KMS-11 (cell line): Measurements from ENCODE around the gene TSPAN9.

ENCODE experiments used
- H2AFZ ChIP-seq: fragments of 200-600 bp; sonication (generic); 2 replicates; pipeline ENCODE4 v1.6.1; 2016; ENCODE audit warnings: antibody characterized with exemption, mixed run types, low read depth
- H3K27ac ChIP-seq: fragments of 200-600 bp; sonication (generic); 2 replicates; pipeline ENCODE4 v1.6.1; 2016; ENCODE audit warnings: mild to moderate bottlenecking, mixed run types
- H3K27me3 ChIP-seq: fragments of 200-600 bp; sonication (generic); 2 replicates; pipeline ENCODE4 v1.6.1; 2017; ENCODE audit warnings: mild to moderate bottlenecking, low read depth, mixed run types, moderate library complexity; ENCODE audit not compliant: insufficient read depth
- H3K36me3 ChIP-seq: fragments of 200-600 bp; sonication (generic); 2 replicates; pipeline ENCODE4 v1.6.1; 2017; ENCODE audit warnings: mild to moderate bottlenecking, mixed run types; ENCODE audit not compliant: insufficient read depth
- H3K4me1 ChIP-seq: fragments of 200-600 bp; sonication (generic); 2 replicates; pipeline ENCODE4 v1.6.1; 2016; ENCODE audit warnings: mild to moderate bottlenecking, low read depth, mixed run types; ENCODE audit not compliant: poor library complexity, severe bottlenecking
- H3K4me2 ChIP-seq: fragments of 200-600 bp; sonication (generic); 2 replicates; pipeline ENCODE4 v1.7.0; 2016; ENCODE audit warnings: mild to moderate bottlenecking, mixed run types
- H3K4me3 ChIP-seq: fragments of 200-600 bp; sonication (generic); IDR thresholded peaks from 2 replicates; pipeline ENCODE4 v1.6.1; 2017; ENCODE audit warnings: low read depth, low read length, mixed read lengths; ENCODE audit not compliant: insufficient read depth
- H3K79me2 ChIP-seq: fragments of 200-600 bp; sonication (generic); 2 replicates; pipeline ENCODE4 v1.6.1; 2016; ENCODE audit warnings: low read depth, mixed run types; ENCODE audit not compliant: insufficient read depth
- H3K9ac ChIP-seq: fragments of 200-600 bp; sonication (generic); 2 replicates; pipeline ENCODE4 v1.6.1; 2016; ENCODE audit warnings: mild to moderate bottlenecking, mixed run types
- H4K20me1 ChIP-seq: fragments of 200-600 bp; sonication (generic); 2 replicates; pipeline ENCODE4 v1.6.1; 2016; ENCODE audit warnings: mild to moderate bottlenecking, mixed run types; ENCODE audit not compliant: insufficient read depth
- TF ChIP-seq, protein P1 (sequence below): fragments of 200-600 bp; sonication (generic); conservative IDR thresholded peaks from 2 replicates; pipeline ENCODE4 v1.6.1; 2017; ENCODE audit warnings: low read depth, mild to moderate bottlenecking, antibody characterized with exemption, low read length, moderate library complexity, mixed read lengths

Gene TSPAN9

DNA sequence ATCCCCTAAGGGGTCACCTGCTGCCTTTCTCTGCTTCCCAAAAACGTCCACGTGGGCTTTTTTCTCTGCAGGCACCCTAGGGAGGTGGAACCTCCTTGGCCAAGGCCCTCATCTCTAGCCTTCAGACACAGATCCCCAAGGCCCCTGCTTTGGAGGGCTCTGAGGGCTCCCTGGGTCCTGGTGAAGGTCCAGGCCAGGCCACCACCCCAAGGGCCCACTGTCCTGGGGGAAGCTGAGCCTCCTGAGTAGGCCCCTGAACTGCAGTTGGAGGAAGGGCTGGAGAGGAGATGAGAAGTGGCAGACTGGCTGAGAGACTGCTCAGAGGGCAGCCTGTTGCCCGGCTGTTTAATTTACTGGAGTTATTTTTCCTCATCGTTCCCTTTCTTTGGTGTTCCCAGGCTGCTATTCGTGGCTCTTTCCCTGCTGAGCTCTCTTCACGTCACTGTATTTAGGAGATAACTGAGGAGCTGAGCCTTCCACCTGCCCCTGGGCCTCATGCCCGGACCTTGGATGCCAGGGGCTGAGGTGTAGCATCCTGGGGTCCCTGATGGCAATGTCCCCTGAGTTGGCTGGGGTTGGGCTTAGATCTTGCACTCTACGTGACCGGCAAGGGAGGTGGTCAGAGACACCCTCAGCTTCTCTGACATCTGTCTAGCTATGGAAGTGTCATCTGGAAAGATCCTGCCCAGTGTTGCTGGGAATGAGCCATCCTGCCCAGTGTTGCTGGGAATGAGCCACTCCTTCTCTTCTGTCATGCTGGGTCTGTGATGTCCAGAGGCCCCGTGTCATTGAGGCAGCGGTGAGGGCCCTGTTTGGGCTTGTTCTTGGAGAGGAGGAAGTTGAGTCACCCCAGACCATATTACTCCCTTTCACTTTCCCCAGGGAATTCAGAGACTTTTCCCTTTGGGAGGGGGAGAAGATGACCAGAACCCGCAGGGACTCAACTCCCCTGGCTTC is 139.8 kb downstream of the TSPAN9 start:
- Histone ChIP-seq H4K20me1 (no peaks in the 10 kb centered on the region), H3K4me1 (no peaks in the 10 kb centered on the region), H3K27me3 (no peaks in the 10 kb centered on the region), H3K79me2 (no peaks in the 10 kb centered on the region), H2AFZ (no peak overlapping the region), H3K4me2 (no peak overlapping the region), H3K27ac (no peak overlapping the region), H3K4me3 (no peak overlapping the region), H3K36me3 (no peaks in the 10 kb centered on the region), H3K9ac (no peak overlapping the region)
- TF ChIP-seq, protein P1, sequence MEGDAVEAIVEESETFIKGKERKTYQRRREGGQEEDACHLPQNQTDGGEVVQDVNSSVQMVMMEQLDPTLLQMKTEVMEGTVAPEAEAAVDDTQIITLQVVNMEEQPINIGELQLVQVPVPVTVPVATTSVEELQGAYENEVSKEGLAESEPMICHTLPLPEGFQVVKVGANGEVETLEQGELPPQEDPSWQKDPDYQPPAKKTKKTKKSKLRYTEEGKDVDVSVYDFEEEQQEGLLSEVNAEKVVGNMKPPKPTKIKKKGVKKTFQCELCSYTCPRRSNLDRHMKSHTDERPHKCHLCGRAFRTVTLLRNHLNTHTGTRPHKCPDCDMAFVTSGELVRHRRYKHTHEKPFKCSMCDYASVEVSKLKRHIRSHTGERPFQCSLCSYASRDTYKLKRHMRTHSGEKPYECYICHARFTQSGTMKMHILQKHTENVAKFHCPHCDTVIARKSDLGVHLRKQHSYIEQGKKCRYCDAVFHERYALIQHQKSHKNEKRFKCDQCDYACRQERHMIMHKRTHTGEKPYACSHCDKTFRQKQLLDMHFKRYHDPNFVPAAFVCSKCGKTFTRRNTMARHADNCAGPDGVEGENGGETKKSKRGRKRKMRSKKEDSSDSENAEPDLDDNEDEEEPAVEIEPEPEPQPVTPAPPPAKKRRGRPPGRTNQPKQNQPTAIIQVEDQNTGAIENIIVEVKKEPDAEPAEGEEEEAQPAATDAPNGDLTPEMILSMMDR = no peak

DNA sequence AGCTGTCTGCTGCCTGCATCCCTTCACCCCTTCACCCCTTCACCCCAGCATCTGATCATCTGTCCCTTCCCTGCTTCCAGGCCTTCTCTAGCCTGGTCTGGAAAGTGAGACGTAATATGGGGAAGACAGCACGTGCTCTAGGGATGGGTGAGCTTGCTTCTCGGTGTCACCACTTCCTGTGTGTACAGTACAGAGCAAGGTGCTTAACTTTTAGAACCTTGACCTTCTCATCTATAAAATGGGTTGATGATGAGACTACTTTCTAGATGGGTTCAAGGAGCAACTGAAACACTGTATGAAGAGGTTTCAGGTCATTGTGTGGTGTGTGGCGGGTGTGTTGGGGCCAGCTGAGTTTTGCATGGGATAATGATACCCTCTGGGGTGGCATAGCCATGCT is 140.5 kb downstream of the TSPAN9 start:
- no peaks in the 10 kb centered on the region for H3K79me2 ChIP-seq
- H3K4me3 ChIP-seq = no peak overlapping the region
- H3K4me2 ChIP-seq = no peak overlapping the region
- no peak overlapping the region for H2AFZ ChIP-seq
- H3K4me1 ChIP-seq = no peaks in the 10 kb centered on the region
- no peaks in the 10 kb centered on the region for H4K20me1 ChIP-seq
- no peaks in the 10 kb centered on the region for H3K36me3 ChIP-seq
- no peaks in the 10 kb centered on the region for H3K27me3 ChIP-seq
- TF ChIP-seq, protein P1 = no peak
- no peak overlapping the region for H3K27ac ChIP-seq
- H3K9ac ChIP-seq = no peak overlapping the region

DNA sequence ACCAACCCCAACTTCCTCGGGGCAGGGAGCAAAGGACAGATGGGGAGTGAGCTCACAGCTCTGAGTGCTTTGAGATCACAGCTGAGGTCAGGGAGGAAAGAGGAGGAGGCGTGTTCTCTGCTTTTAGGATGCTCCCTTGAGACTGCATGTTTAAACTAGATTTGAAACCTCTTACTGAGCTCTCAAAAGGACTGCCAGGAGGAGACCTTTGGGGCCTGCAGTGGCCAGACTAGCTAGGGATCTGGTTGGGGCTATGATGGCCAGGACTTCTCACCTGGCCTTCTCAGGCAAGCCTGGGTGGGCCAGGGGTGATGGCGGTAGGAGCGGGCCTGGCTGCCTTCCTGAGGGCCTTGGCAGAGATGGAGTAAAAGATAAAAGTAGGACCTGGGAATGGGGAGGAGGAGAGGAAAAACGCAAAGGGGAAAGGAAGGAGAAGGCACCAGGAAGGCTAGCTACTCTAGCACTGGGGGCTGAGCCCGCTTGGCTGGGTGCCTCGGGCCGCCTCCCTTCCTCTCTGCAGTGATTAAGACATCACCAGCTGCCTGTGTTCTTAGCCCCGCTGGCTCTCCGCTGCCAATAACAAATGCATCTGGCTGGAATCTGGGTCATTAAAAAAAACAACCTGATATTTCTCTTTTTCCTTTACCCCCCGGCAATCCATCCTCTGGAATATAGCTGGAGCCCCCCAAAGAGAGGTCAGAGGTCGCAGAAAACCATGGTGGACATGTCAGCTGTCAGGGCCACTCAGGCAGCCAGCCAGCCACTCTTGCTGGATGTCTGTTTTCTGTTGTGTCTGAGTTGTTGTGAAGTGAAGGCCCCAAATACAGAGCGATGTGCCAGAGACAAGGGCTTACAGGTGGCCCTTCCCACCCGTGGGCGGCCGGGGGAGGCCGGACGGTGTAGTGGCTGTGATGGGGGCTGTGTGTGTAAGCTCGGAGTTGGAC is 141.3 kb downstream of the TSPAN9 start:
- no peaks in the 10 kb centered on the region for H3K27me3 ChIP-seq
- H3K4me2 ChIP-seq = no peak overlapping the region
- no peak overlapping the region for H3K27ac ChIP-seq
- no peaks in the 10 kb centered on the region for H3K4me1 ChIP-seq
- no peak overlapping the region for H3K4me3 ChIP-seq
- no peak overlapping the region for H2AFZ ChIP-seq
- TF ChIP-seq, protein P1 = no peak
- H3K79me2 ChIP-seq = no peaks in the 10 kb centered on the region
- no peaks in the 10 kb centered on the region for H3K36me3 ChIP-seq
- no peaks in the 10 kb centered on the region for H4K20me1 ChIP-seq
- H3K9ac ChIP-seq = no peak overlapping the region

DNA sequence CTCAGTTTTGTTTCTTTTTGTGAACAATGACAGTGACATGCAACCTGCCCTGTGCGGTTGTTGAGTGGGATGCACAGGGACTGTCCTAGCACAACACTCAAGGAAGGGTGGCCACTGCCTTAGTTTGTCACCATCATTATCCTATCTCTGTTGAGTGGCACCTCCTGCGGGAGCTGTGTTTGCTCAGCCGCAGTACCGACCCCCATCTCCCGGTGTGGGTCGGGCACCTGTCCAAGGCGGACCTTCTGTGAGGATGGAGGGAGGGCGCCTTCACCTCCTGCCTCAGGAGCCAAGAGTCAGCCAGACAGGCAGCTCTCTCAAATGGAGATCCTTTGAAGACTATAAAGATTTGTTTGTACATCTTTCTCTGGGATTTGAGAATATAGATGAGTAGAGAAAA is 142.1 kb downstream of the TSPAN9 start:
- Histone ChIP-seq H3K4me3 (no peak overlapping the region), H3K79me2 (no peaks in the 10 kb centered on the region), H3K27me3 (no peaks in the 10 kb centered on the region), H3K27ac (no peak overlapping the region), H3K4me2 (no peak overlapping the region), H2AFZ (no peak overlapping the region), H4K20me1 (no peaks in the 10 kb centered on the region), H3K9ac (no peak overlapping the region), H3K4me1 (no peaks in the 10 kb centered on the region), H3K36me3 (no peaks in the 10 kb centered on the region)
- TF ChIP-seq, protein P1 = no peak
